ENCODE measurements around the gene GPR37. TPM values are rescaled to one million over a fixed set of nuclear protein-coding genes. Genes with fewer than 3 reads are reported as not detected.

GPR37 gene
- total RNA-seq, 1 donor = 7.0 TPM

DNA sequence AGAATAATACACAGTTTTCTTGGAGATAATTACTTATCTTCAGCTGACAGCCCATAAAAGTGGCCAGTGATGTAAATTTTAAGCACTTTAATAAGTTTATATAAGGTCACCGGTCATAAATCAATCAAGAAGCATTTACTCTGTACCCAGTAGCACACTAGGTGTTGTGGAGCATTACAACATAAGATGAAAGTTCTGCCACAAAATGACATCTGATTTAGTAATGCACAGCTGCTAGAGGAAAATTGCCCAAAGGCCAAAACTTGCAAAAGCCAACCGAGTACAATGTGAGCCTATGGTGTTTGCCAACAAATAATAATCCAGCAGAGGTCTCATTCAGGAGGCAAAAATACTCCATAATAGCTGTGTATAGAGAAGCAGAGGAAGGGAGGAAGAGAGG, 63.6 kb downstream of the GPR37 start:
- TF ChIP-seq, protein P1, sequence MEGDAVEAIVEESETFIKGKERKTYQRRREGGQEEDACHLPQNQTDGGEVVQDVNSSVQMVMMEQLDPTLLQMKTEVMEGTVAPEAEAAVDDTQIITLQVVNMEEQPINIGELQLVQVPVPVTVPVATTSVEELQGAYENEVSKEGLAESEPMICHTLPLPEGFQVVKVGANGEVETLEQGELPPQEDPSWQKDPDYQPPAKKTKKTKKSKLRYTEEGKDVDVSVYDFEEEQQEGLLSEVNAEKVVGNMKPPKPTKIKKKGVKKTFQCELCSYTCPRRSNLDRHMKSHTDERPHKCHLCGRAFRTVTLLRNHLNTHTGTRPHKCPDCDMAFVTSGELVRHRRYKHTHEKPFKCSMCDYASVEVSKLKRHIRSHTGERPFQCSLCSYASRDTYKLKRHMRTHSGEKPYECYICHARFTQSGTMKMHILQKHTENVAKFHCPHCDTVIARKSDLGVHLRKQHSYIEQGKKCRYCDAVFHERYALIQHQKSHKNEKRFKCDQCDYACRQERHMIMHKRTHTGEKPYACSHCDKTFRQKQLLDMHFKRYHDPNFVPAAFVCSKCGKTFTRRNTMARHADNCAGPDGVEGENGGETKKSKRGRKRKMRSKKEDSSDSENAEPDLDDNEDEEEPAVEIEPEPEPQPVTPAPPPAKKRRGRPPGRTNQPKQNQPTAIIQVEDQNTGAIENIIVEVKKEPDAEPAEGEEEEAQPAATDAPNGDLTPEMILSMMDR (IDR thresholded peaks at IDR 0.05; ENCODE audit: insufficient read depth, low read length) = no peak
- peak; percentile 28 for DNase-seq (ENCODE audit: low read depth)
- H3K4me3 ChIP-seq (ENCODE audit: low read depth, low read length) = no peak overlapping the region

DNA sequence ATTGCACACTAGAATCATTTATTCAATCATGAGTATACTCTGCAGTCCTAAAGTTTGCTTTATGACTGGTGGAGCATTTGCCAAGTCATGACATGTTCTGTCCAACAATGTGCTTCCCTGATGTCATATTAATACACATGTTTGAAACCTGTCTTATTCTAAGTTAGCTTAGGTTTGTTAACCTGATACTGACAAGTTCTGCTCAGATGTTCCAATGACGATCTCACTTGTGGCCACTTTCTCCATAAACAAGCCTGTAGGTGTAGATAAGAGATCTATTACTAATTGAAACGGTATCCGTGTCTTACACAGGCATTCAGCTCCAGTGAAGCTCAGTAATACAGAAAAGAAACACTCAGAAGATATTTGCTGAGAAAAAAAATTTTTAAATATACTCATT, 64.9 kb downstream of the GPR37 start:
- TF ChIP-seq, protein P1 (IDR thresholded peaks at IDR 0.05; ENCODE audit: insufficient read depth, low read length) = no peak
- DNase-seq (ENCODE audit: low read depth) = no peak
- no peak overlapping the region for H3K4me3 ChIP-seq (ENCODE audit: low read depth, low read length)

DNA sequence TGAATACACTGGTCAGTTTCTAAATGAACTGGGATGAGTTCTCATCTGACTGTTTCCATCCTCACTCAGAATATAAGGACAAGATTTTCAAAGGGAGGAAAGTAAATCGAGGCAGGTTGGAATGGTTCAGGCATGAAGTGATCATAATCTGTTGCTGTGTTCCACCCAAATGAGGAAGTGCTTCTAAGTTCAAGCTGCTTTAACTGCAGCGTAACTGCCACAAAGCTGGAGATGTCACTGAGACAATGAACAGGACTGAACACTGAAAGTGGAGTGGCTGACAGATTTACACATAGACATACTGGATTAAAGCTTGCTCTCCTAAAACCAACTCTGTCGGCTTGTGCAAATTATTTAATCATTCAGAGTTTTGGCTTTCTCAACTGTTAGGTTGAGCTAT, 66.6 kb downstream of the GPR37 start:
- H3K4me3 ChIP-seq (ENCODE audit: low read depth, low read length) = no peak overlapping the region
- DNase-seq (ENCODE audit: low read depth) = no peak
- TF ChIP-seq, protein P1 (IDR thresholded peaks at IDR 0.05; ENCODE audit: insufficient read depth, low read length) = no peak

DNA sequence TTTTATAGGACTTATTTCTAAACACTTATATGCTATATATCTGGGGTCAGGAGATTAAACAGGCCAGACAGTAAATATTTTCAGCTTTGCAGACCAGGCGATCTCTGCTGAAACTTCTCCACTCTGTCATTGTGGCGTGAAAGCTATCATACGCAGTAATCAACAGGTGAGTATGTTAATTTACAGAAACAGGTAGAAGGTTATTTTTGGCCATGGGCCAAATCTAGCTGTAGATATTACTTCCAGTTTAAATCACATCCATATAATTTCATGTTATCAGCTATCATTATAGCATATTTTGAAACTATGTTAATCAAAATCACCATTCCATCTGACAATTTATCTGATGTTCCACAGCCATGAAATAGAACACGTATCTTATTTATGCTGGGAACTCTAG, 67.8 kb downstream of the GPR37 start:
- no peak for DNase-seq (ENCODE audit: low read depth)
- TF ChIP-seq, protein P1 (IDR thresholded peaks at IDR 0.05; ENCODE audit: insufficient read depth, low read length) = no peak
- no peak overlapping the region for H3K4me3 ChIP-seq (ENCODE audit: low read depth, low read length)

Other genes with a start within 250 kb of the GPR37 start
- 19.5 and 45.8 TPM in 2 replicates for gene POT1, start 164.0 kb upstream of the GPR37 start, total RNA-seq (ENCODE audit: low replicate concordance)